Measurements from ENCODE around the gene ZNF497. TPM values are rescaled to one million over a fixed set of nuclear protein-coding genes. Genes with fewer than 3 reads are reported as not detected.

The ZNF497 gene
- total and polyA plus RNA-seq, 10 donors, result 0.44 to 3.0 (median 1.0) TPM

DNA sequence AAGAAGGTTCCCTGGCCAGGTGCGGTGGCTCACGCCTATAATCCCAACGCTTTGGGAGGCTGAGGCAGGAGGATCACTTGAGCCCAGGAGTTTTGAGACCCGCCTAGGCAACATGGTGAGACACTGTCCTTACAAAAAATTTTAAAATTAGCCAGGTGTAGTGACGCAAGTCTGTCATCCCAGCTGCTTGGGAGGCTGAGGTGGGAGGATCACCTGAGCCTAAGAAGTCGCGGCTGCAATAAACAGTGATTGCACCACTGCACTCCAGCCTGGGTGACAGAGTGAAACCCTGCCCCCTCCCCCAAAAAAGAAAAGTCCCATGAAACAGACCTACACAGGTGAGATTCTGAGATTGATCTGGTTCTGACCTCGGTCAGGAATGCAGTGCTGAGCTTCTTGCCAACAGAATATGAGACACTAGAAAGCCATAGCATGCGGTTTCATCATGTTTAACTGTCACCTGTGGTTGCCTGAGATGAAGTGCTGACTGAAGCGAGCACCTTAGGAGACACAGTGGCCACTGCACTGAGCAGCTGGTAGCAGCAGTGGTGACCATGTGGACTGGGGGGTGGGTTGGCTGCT is 7.2 kb downstream of the ZNF497 start:
- Histone ChIP-seq H3K9me3 (no peaks in the 10 kb centered on the region), H3K27ac (no peak overlapping the region), H3K4me3 (peak overlapping the region in 2 of 8 donors; percentile 54 to 70), H3K4me1 (peaks cover 18 to 43% (median 29%) of the 10 kb centered on the region in 6 donors), H3K27me3 (replicated peaks in 1 of 7) (peaks cover 0 to 42% (median 10%) of the 10 kb centered on the region in 7 donors), H3K36me3 (peaks cover 0 to 18% (median 3%) of the 10 kb centered on the region in 6 donors)
- no peak for TF ChIP-seq POLR2AphosphoS5 (IDR thresholded peaks at IDR 0.05)
- no peak for TF ChIP-seq CTCF (IDR thresholded peaks at IDR 0.05 in 8 of 11, conservative IDR thresholded peaks at IDR 0.05 in 3 of 11)
- WGBS, 5 donors, result 88 to 94% (median 90%) methylated on average over 10 of the region's 10 CpGs
- intact Hi-C loops (cut with DNase I; ENCODE audit: low total_unique reads), result no loop called here
- no peak for DNase-seq

- Histone ChIP-seq H3K27ac (no peak overlapping the region), H3K36me3 (peaks cover 0 to 24% (median 3%) of the 10 kb centered on the region in 6 donors), H3K4me3 (no peak overlapping the region), H3K27me3 (replicated peaks in 1 of 7) (peaks cover 0 to 48% (median 12%) of the 10 kb centered on the region in 7 donors), H3K4me1 (peaks cover 18 to 51% (median 32%) of the 10 kb centered on the region in 6 donors), H3K9me3 (no peaks in the 10 kb centered on the region)
- WGBS, 5 donors, result 72 to 82% (median 77%) methylated on average over 6 of the region's 6 CpGs
- no peak for DNase-seq
- intact Hi-C loops (cut with DNase I; ENCODE audit: low total_unique reads), result no loop called here
- no peak for TF ChIP-seq POLR2A (IDR thresholded peaks at IDR 0.05)
- TF ChIP-seq CTCF (IDR thresholded peaks at IDR 0.05 in 8 of 11, conservative IDR thresholded peaks at IDR 0.05 in 3 of 11), result no peak
- TF ChIP-seq POLR2AphosphoS5 (IDR thresholded peaks at IDR 0.05), result no peak
Measured at GRCh38 chr19:58354478-58355030, 8.0 kb downstream of the ZNF497 start.

DNA sequence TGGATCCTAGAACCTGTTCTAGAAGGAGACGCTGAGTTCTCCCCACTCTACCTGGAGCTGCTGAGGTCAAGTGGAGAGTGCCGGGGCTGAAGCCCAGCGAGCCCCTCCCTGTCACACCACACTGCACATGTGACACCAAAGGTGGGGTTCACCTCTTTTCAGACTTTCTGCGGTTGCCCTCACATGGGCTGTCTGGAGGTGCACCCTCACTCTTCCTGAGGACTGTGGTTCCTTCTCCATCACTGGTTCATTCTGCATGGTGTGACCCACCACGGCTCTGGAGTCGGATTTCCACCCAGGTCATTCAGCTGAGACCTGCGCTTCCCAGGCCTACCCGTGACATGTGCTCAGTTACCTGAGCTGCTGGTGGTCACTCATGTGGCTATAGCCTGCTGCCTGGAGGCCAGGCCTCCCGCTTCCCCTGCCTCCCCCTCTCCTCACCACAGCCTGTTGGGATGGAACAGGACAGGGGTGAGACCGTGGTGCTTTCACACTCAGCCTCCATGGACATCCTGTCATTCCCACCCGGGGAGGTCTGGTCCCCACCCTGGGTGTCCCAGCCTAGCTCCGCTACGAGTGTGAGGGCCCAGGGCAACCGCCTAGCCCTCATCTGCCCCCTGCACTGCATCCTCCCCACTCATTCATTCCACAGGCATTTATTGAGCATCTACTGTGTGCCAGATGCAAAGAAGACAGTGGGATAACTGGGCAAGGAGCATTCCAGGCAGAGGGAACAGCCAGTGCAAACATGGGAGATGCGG is 8.7 kb downstream of the ZNF497 start:
- Histone ChIP-seq H3K36me3 (peaks cover 0 to 24% (median 3%) of the 10 kb centered on the region in 6 donors), H3K4me3 (no peak overlapping the region), H3K9me3 (no peaks in the 10 kb centered on the region), H3K4me1 (peaks cover 18 to 56% (median 37%) of the 10 kb centered on the region in 6 donors), H3K27me3 (replicated peaks in 1 of 7) (peaks cover 0 to 53% (median 12%) of the 10 kb centered on the region in 7 donors), H3K27ac (no peak overlapping the region)
- 86 to 91% (median 89%) methylated on average over 13 to 15 of the region's 15 CpGs for WGBS, 5 donors
- no peak for DNase-seq
- no peak for TF ChIP-seq CTCF (IDR thresholded peaks at IDR 0.05 in 8 of 11, conservative IDR thresholded peaks at IDR 0.05 in 3 of 11)
- TF ChIP-seq POLR2AphosphoS5 (IDR thresholded peaks at IDR 0.05), result peak in 1 of 3 donors; percentile 27
- intact Hi-C loops (cut with DNase I; ENCODE audit: low total_unique reads), result no loop called here
